Endothelial cell of umbilical vein (primary cell): ENCODE results near the gene CGRRF1. TPM values are rescaled to one million over a fixed set of nuclear protein-coding genes. Genes with fewer than 3 reads are reported as not detected.

Source experiments
- BruUV-seq: library from RNA; stranded (reverse); fragments of 400-500 nt; replicated peaks from 2 replicates; lab custom pipeline; 2021; lab: Mats Ljungman, UMichigan
- CTCF ChIA-PET: fragments of 300-600, 350-600 bp; sonication (Branson Sonifier 250); formaldehyde crosslinking; loops from one replicate; lab custom pipeline; 2021; ENCODE audit warnings: antibody characterized with exemption, inconsistent platforms; lab: Charles Lee
- POLR2A ChIA-PET: fragments of 300-600, 350-600 bp; sonication (Branson Sonifier 250); formaldehyde crosslinking; loops from one replicate; lab custom pipeline; 2021; ENCODE audit warnings: antibody characterized with exemption, inconsistent platforms; lab: Charles Lee
- DNase-seq: peaks from one replicate; pipeline ENCODE4 v3.0.0-alpha.2; 2011; ENCODE audit warnings: low read depth, low spot score
- FAIRE-seq: peaks from 2 replicates; lab custom pipeline; 2011; peaks lifted over from hg19 to GRCh38; lab: Jason Lieb, UNC
- H2AFZ ChIP-seq: 2 replicates; pipeline ENCODE4 v1.6.0; 2012; ENCODE audit warnings: low read depth, low read length, control low read depth, inconsistent platforms
- H3K27ac ChIP-seq: 2 replicates; pipeline ENCODE4 v1.5.1; 2011; ENCODE audit warnings: low read depth, mild to moderate bottlenecking, control low read depth, low read length, moderate library complexity; ENCODE audit not compliant: insufficient read depth
- H3K27me3 ChIP-seq, 2 experiments: 2 replicates each; pipeline versions ENCODE4 v1.6.0 to v1.6.1; 2011; ENCODE audit warnings: low read length in 2 of 2, mixed read lengths in 1 of 2; ENCODE audit not compliant: control insufficient read depth in 2 of 2, insufficient read depth in 2 of 2
- H3K36me3 ChIP-seq, 2 experiments: 2 replicates in 1 of 2; 3 replicates in 1 of 2; pipeline ENCODE4 v1.5.1; 2011; ENCODE audit warnings: low read length in 2 of 2, mild to moderate bottlenecking in 1 of 2, moderate library complexity in 1 of 2; ENCODE audit not compliant: control insufficient read depth in 2 of 2, insufficient read depth in 2 of 2; ENCODE audit errors: extremely low read depth in 1 of 2
- H3K4me1 ChIP-seq: 3 replicates; pipeline ENCODE4 v1.5.1; 2011; ENCODE audit warnings: mild to moderate bottlenecking, low read length; ENCODE audit not compliant: control insufficient read depth, insufficient read depth; ENCODE audit errors: extremely low read depth
- H3K4me2 ChIP-seq: 2 replicates; pipeline ENCODE4 v1.6.1; 2011; ENCODE audit warnings: low read length, control low read depth, mixed read lengths; ENCODE audit not compliant: insufficient read depth
- H3K4me3 ChIP-seq, 3 experiments: fragments of 200-600 bp in 1 of 3; sonication (generic), shearing (Covaris generic) in 1 of 3; replicated peaks in 1 of 3; 2 replicates each; pipeline ENCODE4 v1.5.1; 2011 to 2016; ENCODE audit warnings: control low read depth in 3 of 3, low read length in 3 of 3, mild to moderate bottlenecking in 2 of 3, inconsistent platforms in 1 of 3, low read depth in 1 of 3, moderate library complexity in 1 of 3; ENCODE audit not compliant: insufficient read depth in 1 of 3
- H3K79me2 ChIP-seq: 2 replicates; pipeline ENCODE4 v1.6.0; 2012; ENCODE audit warnings: low read length, inconsistent platforms; ENCODE audit not compliant: control insufficient read depth, insufficient read depth
- H3K9ac ChIP-seq: replicated peaks from 2 replicates; pipeline ENCODE3; 2011; ENCODE audit warnings: low read length, control low read depth; ENCODE audit not compliant: insufficient read depth; ENCODE audit errors: extremely low read depth
- H3K9me1 ChIP-seq: replicated peaks from 3 replicates; pipeline ENCODE4 v1.6.0; 2011; ENCODE audit warnings: mild to moderate bottlenecking, low read length; ENCODE audit not compliant: control insufficient read depth, insufficient read depth; ENCODE audit errors: extremely low read depth
- H3K9me3 ChIP-seq: replicated peaks from 2 replicates; pipeline ENCODE4 v1.5.1; 2012; ENCODE audit warnings: low read length, inconsistent platforms; ENCODE audit not compliant: control insufficient read depth, insufficient read depth
- H4K20me1 ChIP-seq: replicated peaks from 2 replicates; pipeline ENCODE3; 2011; ENCODE audit warnings: mild to moderate bottlenecking, low read length; ENCODE audit not compliant: control insufficient read depth, insufficient read depth; ENCODE audit errors: extremely low read depth
- CTCF ChIP-seq, 2 donors: IDR thresholded peaks; 1 replicate in 1 of 2; 2 replicates in 1 of 2; pipeline ENCODE4 v1.5.1; 2011; ENCODE audit warnings: low read length in 2 of 2, mild to moderate bottlenecking in 2 of 2, moderate library complexity in 2 of 2, control low read depth in 1 of 2, inconsistent platforms in 1 of 2, low read depth in 1 of 2; ENCODE audit not compliant: insufficient read depth in 1 of 2; ENCODE audit errors: extremely low read depth in 1 of 2
- EZH2 ChIP-seq: IDR thresholded peaks from 2 replicates; pipeline ENCODE4 v1.6.1; 2012; ENCODE audit warnings: borderline replicate concordance, low read depth, mild to moderate bottlenecking, moderate library complexity, low read length, inconsistent platforms; ENCODE audit not compliant: severe bottlenecking
- FOS ChIP-seq: IDR thresholded peaks from 2 replicates; pipeline ENCODE4 v1.6.1; 2011; ENCODE audit warnings: mild to moderate bottlenecking, low read length, moderate library complexity, borderline replicate concordance; ENCODE audit not compliant: insufficient read depth
- GATA2 ChIP-seq: IDR thresholded peaks from 2 replicates; pipeline ENCODE4 v1.7.0; 2011; ENCODE audit warnings: low read depth, mild to moderate bottlenecking, moderate library complexity, mixed read lengths, low read length; ENCODE audit not compliant: insufficient read length, insufficient read depth
- JUN ChIP-seq: IDR thresholded peaks from 2 replicates; pipeline ENCODE4 v1.6.1; 2011; ENCODE audit warnings: borderline replicate concordance, low read depth; ENCODE audit not compliant: insufficient read length, insufficient read depth
- MAX ChIP-seq: IDR thresholded peaks from 2 replicates; pipeline ENCODE4 v1.6.1; 2011; ENCODE audit not compliant: insufficient read depth, insufficient read length
- MYC ChIP-seq: IDR thresholded peaks from one replicate; pipeline ENCODE4 v1.6.1; 2011; ENCODE audit warnings: mild to moderate bottlenecking, low read depth, low read length
- POLR2A ChIP-seq: IDR thresholded peaks from 2 replicates; pipeline ENCODE4 v1.6.1; 2012; ENCODE audit warnings: low read depth, mild to moderate bottlenecking, control low read depth, low read length
- POLR2AphosphoS5 ChIP-seq: IDR thresholded peaks from 2 replicates; pipeline ENCODE4 v1.6.1; 2012; ENCODE audit warnings: low read depth, mild to moderate bottlenecking, control low read depth, low read length, moderate library complexity; ENCODE audit not compliant: insufficient read depth
- dilution Hi-C: fragments of 300-500 bp; cut with MboI; formaldehyde crosslinking; loops from one replicate; pipeline ENCODE4 v1.15.0; 2019; ENCODE audit warnings: low sequenced_read_pairs; ENCODE audit not compliant: extremely low pct_ligation_motif_present
- intact Hi-C: fragments of 100-400 bp; cut with micrococcal nuclease; formaldehyde crosslinking; loops from one replicate; pipeline ENCODE4 v1.10.0; 2022
- polyA plus RNA-seq, 4 experiments: library from polyadenylated mRNA; depleted of rRNA in 3 of 4; stranded (reverse) in 3 of 4; unstranded in 1 of 4; fragments of >200 nt; gene quantifications; 2 replicates each; pipeline versions ENCODE4 v1.2.1 to v1.2.3, GENCODE V29; 2011 to 2012; ENCODE audit warnings: missing spikeins in 1 of 4
- total RNA-seq: library from RNA; stranded (reverse); gene quantifications from 2 replicates; pipeline ENCODE4 v1.2.3, GENCODE V29; 2021

The CGRRF1 gene
- total and polyA plus RNA-seq, 2 donors (not counting 3 experiments of a cell fraction or from before 2014, with no cell fraction given): 6.6 to 15.7 TPM

GRCh38 chr14:54538055-54538454, 28.3 kb downstream of the CGRRF1 start:
- Histone ChIP-seq H3K4me2 (no peak overlapping the region), H2AFZ (no peak overlapping the region), H3K9ac (no peak overlapping the region), H3K4me1 (no peaks in the 10 kb centered on the region), H3K9me1 (no peaks in the 10 kb centered on the region), H3K36me3 (peaks cover 2 to 3% of the 10 kb centered on the region in 2 experiments), H3K79me2 (no peaks in the 10 kb centered on the region), H3K9me3 (no peaks in the 10 kb centered on the region), H4K20me1 (no peaks in the 10 kb centered on the region), H3K27ac (no peak overlapping the region), H3K4me3 (no peak overlapping the region), H3K27me3 (no peaks in the 10 kb centered on the region)
- dilution Hi-C loops (no loop called here), intact Hi-C loops (no loop called here)
- POLR2A ChIA-PET: no interaction called here
- CTCF ChIA-PET: interaction anchor here (1.3 kb wide), 1 partner anchor 16 kb away, joined by 3 read pairs; no protein-coding TSS in a partner anchor
- no peak for TF ChIP-seq JUN
- TF ChIP-seq MAX: no peak
- TF ChIP-seq CTCF (IDR thresholded peaks at IDR 0.05; ENCODE audit: extremely low read depth in 1 of 2, insufficient read depth in 1 of 2, low read depth in 1 of 2, low read length in 2 of 2): no peak
- TF ChIP-seq POLR2AphosphoS5: no peak
- TF ChIP-seq FOS: no peak
- no peak for TF ChIP-seq EZH2
- no peak for TF ChIP-seq GATA2
- no peak for TF ChIP-seq MYC
- no peak for TF ChIP-seq POLR2A
- no TSS peak for BruUV-seq
- FAIRE-seq: no peak
- DNase-seq: no peak
